Gastrocnemius medialis (tissue), 4 donors: ENCODE measurements around the gene ASIC5. TPM values are rescaled to one million over a fixed set of nuclear protein-coding genes. Genes with fewer than 3 reads are reported as not detected.

ENCODE experiments used
- ATAC-seq, 2 donors: fragments of 150-250 bp; one replicate each; pipeline ENCODE4 v1.9.1; 2016
- DNase-seq, 2 donors: peaks; one replicate each; pipeline ENCODE4 v3.0.0-alpha.2; 2019
- H3K27ac ChIP-seq, 4 donors: fragments of 200-600 bp; sonication (generic); 1 replicate in 1 of 4; 2 replicates in 3 of 4; pipeline ENCODE4 v1.5.1; 2016 to 2018; ENCODE audit warnings: mild to moderate bottlenecking in 2 of 4, moderate library complexity in 1 of 4
- H3K27me3 ChIP-seq, 3 donors: fragments of 200-600 bp; sonication (generic) in 2 of 3; 1 replicate in 1 of 3; 2 replicates in 2 of 3; pipeline versions ENCODE4 v1.5.1 to v1.6.0; 2016 to 2019; ENCODE audit warnings: mild to moderate bottlenecking in 1 of 3, moderate library complexity in 1 of 3
- H3K36me3 ChIP-seq, 2 donors: fragments of 200-600 bp; sonication (generic) in 1 of 2; one replicate each; pipeline ENCODE4 v1.5.1; 2017 to 2018
- H3K4me1 ChIP-seq, 2 donors: fragments of 200-600 bp; sonication (generic) in 1 of 2; one replicate each; pipeline ENCODE4 v1.5.1; 2016 to 2017; ENCODE audit warnings: mild to moderate bottlenecking in 2 of 2
- H3K4me3 ChIP-seq, 4 donors: fragments of 200-600 bp; sonication (generic) in 3 of 4; 1 replicate in 1 of 4; 2 replicates in 3 of 4; pipeline ENCODE4 v1.5.1; 2016 to 2019; ENCODE audit warnings: mild to moderate bottlenecking in 2 of 4
- H3K9me3 ChIP-seq, 3 donors: fragments of 200-600 bp; sonication (generic) in 2 of 3; 1 replicate in 1 of 3; 2 replicates in 2 of 3; pipeline ENCODE4 v1.5.1; 2016 to 2019
- CTCF ChIP-seq, 5 experiments: fragments of 450-650 bp in 3 of 5; fragments of 200-600 bp in 2 of 5; sonication (generic) in 2 of 5; IDR thresholded peaks in 4 of 5; conservative IDR thresholded peaks in 1 of 5; 1 replicate in 4 of 5; 2 replicates in 1 of 5; pipeline ENCODE4 v1.5.1; 2016 to 2019; ENCODE audit warnings: antibody characterized with exemption in 5 of 5, mild to moderate bottlenecking in 3 of 5, moderate library complexity in 3 of 5
- POLR2A ChIP-seq, 2 donors: fragments of 450-650 bp; IDR thresholded peaks; one replicate each; pipeline ENCODE4 v1.6.1; 2017; ENCODE audit warnings: antibody characterized with exemption in 2 of 2, mild to moderate bottlenecking in 2 of 2, moderate library complexity in 2 of 2
- in situ Hi-C, 4 donors: fragments of 200-750 bp; cut with MboI; loops; one replicate each; pipeline versions ENCODE4 v1.15.0 to v1.8.0; 2017; ENCODE audit warnings: low sequenced_read_pairs in 4 of 4
- intact Hi-C: fragments of 100-400 bp; cut with DNase I; formaldehyde crosslinking; loops from one replicate; pipeline ENCODE4 v1.15.1; 2023; ENCODE audit warnings: low total_unique reads
- total RNA-seq, 4 donors: library from RNA; depleted of rRNA; stranded (reverse); fragments of >200 nt; gene quantifications; one replicate each; pipeline versions ENCODE4 v1.1.0 to v1.2.3, GENCODE V29; 2016

Gene ASIC5
- not detected for total RNA-seq

- intact Hi-C loops (no loop called here), in situ Hi-C loops (no loop called here)
- TF ChIP-seq POLR2A (IDR thresholded peaks at IDR 0.05) (no peak), CTCF (IDR thresholded peaks at IDR 0.05 in 4 of 5, conservative IDR thresholded peaks at IDR 0.05 in 1 of 5) (no peak)
These were observed at the start of gene ASIC5 for GRCh38 chr4:155866177-155866576. Gene ASIC5 (minus strand): TSS chr4:155866277. CDS start chr4:155866226, 51 bp downstream.

GRCh38 chr4:155914782-155915181 is 48.7 kb upstream of the ASIC5 start:
- DNase-seq (no peak), ATAC-seq (no peak)
- Histone ChIP-seq H3K27ac (no peak overlapping the region), H3K9me3 (no peaks in the 10 kb centered on the region), H3K4me1 (no peaks in the 10 kb centered on the region), H3K36me3 (no peaks in the 10 kb centered on the region), H3K4me3 (no peak overlapping the region), H3K27me3 (no peaks in the 10 kb centered on the region)
- TF ChIP-seq CTCF (IDR thresholded peaks at IDR 0.05 in 4 of 5, conservative IDR thresholded peaks at IDR 0.05 in 1 of 5) = no peak
- no peak for TF ChIP-seq POLR2A (IDR thresholded peaks at IDR 0.05)
- intact Hi-C loops = no loop called here
- in situ Hi-C loops = no loop called here

More at GRCh38 chr4:155866177-155866576, at the start of gene ASIC5:
- H3K27me3 ChIP-seq = no peaks in the 10 kb centered on the region
- no peak within 1 kb of the TSS for H3K4me3 ChIP-seq
- H3K9me3 ChIP-seq = no peaks in the 10 kb centered on the region
- DNase-seq (no peak), ATAC-seq (no peak)
- H3K4me1 ChIP-seq = no peaks in the 10 kb centered on the region
- H3K27ac ChIP-seq = no peak within 1 kb of the TSS
- no peaks in the 10 kb centered on the region for H3K36me3 ChIP-seq

- Histone ChIP-seq H3K27ac (no peak overlapping the region), H3K4me1 (peaks cover 0 to 7% of the 10 kb centered on the region in 2 donors), H3K9me3 (no peaks in the 10 kb centered on the region), H3K36me3 (no peaks in the 10 kb centered on the region), H3K4me3 (no peak overlapping the region), H3K27me3 (no peaks in the 10 kb centered on the region)
- ATAC-seq = no peak
- intact Hi-C loops = no loop called here
- TF ChIP-seq POLR2A (IDR thresholded peaks at IDR 0.05) = no peak
- no peak for TF ChIP-seq CTCF (IDR thresholded peaks at IDR 0.05 in 4 of 5, conservative IDR thresholded peaks at IDR 0.05 in 1 of 5)
- no peak for DNase-seq
- in situ Hi-C loops = no loop called here
These were observed 45.8 kb upstream of the ASIC5 start for GRCh38 chr4:155911905-155912304.

GRCh38 chr4:155909615-155910226 is 43.6 kb upstream of the ASIC5 start:
- Histone ChIP-seq H3K27me3 (no peaks in the 10 kb centered on the region), H3K4me3 (no peak overlapping the region), H3K27ac (no peak overlapping the region), H3K4me1 (peaks cover 0 to 7% of the 10 kb centered on the region in 2 donors), H3K9me3 (no peaks in the 10 kb centered on the region), H3K36me3 (no peaks in the 10 kb centered on the region)
- in situ Hi-C loops = no loop called here
- intact Hi-C loops = no loop called here
- no peak for DNase-seq
- TF ChIP-seq POLR2A (IDR thresholded peaks at IDR 0.05) (no peak), CTCF (IDR thresholded peaks at IDR 0.05 in 4 of 5, conservative IDR thresholded peaks at IDR 0.05 in 1 of 5) (no peak)
- ATAC-seq = no peak
